Measurements from ENCODE around the gene CAMK2G.

DNA sequence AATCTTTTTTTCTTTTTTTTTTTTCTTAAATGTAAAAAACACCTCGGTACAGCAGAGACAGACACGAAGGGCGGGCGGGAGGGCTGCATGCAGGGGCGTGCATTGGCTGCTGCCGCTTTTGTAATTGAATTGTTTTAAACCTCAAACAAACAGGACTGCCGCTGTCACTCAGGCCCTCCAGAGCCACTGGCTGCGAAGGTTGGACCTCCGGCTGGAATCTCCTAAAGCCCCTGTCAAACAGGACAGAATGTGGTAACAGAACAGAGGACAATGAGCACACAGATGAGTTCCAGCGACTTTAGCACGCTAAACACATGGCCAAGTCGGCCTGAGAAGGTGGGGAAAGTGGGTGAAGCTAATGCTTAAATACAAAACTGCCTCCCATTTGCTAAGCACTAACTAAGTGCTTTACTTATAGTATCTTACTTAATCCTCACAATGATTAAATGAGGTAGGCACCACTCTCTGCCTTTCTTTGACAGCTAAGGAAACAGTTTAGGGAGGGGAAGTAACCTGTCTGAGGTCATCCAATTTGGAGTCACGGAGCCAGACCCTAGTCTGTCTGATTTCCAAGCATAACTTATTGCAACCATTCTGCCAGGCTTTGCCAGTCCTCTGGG, 60.0 kb downstream of the CAMK2G start:
- TF ChIP-seq, protein P1, sequence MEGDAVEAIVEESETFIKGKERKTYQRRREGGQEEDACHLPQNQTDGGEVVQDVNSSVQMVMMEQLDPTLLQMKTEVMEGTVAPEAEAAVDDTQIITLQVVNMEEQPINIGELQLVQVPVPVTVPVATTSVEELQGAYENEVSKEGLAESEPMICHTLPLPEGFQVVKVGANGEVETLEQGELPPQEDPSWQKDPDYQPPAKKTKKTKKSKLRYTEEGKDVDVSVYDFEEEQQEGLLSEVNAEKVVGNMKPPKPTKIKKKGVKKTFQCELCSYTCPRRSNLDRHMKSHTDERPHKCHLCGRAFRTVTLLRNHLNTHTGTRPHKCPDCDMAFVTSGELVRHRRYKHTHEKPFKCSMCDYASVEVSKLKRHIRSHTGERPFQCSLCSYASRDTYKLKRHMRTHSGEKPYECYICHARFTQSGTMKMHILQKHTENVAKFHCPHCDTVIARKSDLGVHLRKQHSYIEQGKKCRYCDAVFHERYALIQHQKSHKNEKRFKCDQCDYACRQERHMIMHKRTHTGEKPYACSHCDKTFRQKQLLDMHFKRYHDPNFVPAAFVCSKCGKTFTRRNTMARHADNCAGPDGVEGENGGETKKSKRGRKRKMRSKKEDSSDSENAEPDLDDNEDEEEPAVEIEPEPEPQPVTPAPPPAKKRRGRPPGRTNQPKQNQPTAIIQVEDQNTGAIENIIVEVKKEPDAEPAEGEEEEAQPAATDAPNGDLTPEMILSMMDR (IDR thresholded peaks at IDR 0.05; ENCODE audit: low read length) = no peak
- no peak for TF ChIP-seq EZH2 (IDR thresholded peaks at IDR 0.05; ENCODE audit: borderline replicate concordance, low read length)
